ENCODE measurements around the gene RIMBP3C. TPM values are rescaled to one million over a fixed set of nuclear protein-coding genes. Genes with fewer than 3 reads are reported as not detected.

RIMBP3C gene
- total RNA-seq, 4 donors from 2014 or later, result 0.31 TPM; not detected in 3

DNA sequence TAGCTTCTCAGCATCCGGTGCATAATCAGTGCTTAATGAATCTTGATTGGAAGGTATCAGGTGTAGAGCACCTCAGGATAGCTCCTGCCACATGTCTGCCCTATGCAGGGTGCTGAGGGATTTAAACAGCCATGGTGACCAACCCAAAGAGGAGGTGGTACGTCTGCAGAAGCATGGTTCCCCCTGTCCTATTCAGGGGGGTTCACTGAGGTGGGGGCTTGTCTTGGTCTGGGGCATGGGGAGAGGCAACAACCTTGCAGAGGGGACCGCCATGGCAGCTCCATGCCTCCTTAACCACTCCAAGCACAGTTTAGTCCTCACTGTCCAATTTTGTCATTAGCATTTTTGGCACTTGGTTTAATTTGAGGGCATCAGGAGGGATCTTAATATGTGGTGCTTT lies 41.2 kb upstream of the RIMBP3C start:
- ATAC-seq (ENCODE audit: low FRiP score) (no peak), DNase-seq (ENCODE audit: low spot score) (no peak)
- TF ChIP-seq, protein P1, sequence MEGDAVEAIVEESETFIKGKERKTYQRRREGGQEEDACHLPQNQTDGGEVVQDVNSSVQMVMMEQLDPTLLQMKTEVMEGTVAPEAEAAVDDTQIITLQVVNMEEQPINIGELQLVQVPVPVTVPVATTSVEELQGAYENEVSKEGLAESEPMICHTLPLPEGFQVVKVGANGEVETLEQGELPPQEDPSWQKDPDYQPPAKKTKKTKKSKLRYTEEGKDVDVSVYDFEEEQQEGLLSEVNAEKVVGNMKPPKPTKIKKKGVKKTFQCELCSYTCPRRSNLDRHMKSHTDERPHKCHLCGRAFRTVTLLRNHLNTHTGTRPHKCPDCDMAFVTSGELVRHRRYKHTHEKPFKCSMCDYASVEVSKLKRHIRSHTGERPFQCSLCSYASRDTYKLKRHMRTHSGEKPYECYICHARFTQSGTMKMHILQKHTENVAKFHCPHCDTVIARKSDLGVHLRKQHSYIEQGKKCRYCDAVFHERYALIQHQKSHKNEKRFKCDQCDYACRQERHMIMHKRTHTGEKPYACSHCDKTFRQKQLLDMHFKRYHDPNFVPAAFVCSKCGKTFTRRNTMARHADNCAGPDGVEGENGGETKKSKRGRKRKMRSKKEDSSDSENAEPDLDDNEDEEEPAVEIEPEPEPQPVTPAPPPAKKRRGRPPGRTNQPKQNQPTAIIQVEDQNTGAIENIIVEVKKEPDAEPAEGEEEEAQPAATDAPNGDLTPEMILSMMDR (IDR thresholded peaks at IDR 0.05), result no peak

DNA sequence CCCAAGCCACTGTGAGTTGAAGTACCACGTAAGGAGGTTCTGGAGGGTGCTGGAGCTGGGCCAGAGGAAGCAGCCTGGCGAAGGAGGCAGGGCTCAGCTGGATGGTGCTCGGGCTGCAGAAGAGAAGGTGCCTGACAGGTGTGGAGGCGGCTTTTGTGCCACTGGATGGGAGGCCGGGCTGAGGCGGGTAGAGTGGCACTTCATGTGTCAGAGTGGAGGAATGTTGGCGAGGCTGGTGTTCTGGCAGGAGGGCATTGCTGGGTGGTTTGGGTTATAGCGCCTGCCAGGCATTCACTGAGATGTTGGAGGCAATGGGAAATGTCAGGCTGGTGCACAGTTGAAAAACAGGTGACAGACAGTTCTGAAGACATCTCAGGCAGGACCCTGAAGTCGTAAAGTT lies 40.4 kb upstream of the RIMBP3C start:
- TF ChIP-seq, protein P1 (IDR thresholded peaks at IDR 0.05), result no peak
- DNase-seq (ENCODE audit: low spot score) (no peak), ATAC-seq (ENCODE audit: low FRiP score) (no peak)

DNA sequence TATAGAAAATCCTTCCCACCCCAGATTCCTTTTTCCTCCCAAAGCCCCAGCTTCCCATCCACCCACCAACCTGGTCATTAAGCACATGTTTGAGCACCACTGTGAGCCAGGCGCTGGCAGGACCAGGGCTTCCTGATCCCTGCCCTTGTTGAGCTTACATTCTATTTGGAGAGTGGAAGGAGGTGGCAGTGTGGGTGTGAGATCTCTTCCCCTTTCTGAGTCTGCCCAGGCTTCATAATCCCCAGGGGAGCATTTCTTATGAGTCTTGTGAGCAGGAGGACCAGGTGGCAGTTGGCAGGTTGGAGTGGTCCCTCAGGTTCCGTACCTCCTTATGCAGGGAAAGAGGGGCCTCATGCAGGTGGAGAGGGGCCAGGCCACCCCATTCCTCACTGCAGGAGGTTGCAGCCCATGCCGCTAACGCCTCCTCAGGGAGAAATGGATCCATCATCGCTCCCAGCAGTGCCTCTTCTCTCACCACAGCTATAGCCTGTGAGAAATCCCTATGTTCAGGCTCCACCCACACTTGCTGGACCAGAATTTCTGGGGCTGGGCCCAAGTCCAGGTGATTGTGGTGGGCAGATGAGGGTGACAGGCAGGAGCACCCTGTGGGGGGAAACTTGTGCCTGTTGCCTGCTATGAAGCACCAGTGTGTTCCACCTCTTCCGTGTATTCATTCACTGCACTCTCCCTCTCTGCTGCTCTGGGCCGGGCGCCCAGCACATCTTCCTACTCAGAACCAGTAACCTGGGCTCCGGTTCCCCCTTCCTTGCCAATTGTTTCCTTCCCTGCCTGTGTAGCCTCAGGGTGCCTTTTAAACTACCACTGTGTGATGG lies 39.8 kb upstream of the RIMBP3C start:
- ATAC-seq (ENCODE audit: low FRiP score), result no peak
- DNase-seq (ENCODE audit: low spot score), result no peak
- TF ChIP-seq, protein P1 (IDR thresholded peaks at IDR 0.05), result no peak

DNA sequence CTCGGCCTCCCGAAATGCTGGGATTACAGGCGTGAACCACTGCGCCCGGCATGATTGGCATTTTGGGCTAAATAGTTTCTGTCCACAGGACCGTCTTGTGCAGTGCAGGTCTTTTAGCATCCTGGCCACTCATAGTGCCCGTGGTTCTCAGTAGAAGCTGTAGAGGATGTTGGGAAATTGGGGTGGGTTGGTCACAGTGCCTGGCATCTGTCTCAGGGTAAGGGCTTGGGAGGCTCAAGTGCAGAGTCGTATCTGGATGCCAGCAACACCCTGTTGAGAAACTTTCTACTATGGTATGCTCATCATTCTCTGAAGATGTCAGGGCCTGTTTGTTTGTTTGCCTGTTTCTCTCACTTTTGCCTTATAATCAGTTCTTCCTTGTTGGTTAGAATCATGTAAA lies 38.1 kb upstream of the RIMBP3C start:
- no peak for DNase-seq (ENCODE audit: low spot score)
- no peak for ATAC-seq (ENCODE audit: low FRiP score)
- TF ChIP-seq, protein P1 (IDR thresholded peaks at IDR 0.05), result no peak

DNA sequence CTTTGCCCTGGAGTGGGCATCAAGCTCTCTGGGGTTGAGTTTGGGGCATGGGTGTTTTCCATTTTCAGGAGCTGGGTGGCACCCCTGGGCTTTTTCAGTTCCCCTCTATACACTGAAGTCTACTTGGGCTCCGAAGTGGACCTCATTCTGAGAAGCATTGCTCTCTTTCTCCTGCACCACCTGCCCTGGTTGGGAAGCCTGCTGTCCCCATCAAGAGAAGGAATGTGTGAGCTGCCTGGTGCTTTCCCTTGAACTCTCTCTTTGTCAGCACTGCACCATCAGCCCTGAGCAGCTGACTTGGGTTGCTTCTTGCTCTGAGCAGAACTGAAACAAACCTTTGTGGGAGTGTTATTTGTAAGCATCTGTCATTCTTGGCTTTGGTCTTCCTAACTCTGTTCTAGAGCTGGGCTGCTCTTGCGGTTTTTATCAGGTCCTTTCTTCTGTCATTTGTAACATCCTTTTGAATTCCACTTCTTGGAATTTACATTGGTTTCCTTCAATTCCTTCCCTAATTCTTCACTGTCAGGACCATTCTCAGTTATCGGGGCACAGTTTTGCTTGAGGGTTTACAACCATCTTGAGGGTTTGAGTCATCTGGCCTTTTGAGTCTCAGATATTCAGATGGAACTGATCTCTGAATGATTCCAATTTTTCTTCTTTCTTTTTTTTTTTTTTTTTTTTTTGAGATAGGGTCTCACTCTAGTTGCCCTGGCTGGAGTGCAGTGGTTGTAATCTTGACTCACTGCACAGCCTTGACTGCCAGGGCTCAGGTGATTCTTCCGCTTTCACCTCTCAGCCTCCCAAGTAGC lies 36.7 kb upstream of the RIMBP3C start:
- no peak for ATAC-seq (ENCODE audit: low FRiP score)

DNA sequence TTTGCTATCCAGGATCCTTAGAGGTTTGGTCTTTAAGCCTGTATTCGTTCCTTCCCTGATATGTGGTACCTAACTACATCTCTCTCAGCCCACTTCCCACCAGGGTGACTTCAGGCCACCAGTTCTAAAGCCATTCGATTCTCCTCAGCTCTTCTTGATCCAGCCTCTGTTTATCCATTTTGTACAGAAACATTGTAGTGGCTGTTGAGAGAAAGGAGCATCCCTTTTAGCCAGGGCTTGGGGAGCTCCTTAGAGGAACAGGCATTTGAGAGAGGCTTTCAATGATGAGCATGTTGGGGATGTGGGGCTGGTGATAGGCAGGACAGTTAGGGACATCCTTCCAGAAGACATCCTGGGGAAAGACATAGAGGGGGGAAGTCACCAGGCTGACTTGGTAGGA lies 34.1 kb upstream of the RIMBP3C start:
- ATAC-seq (ENCODE audit: low FRiP score) (no peak), DNase-seq (ENCODE audit: low spot score) (no peak)
- TF ChIP-seq, protein P1 (IDR thresholded peaks at IDR 0.05), result no peak

More for the DNA sequence above, 36.7 kb upstream of the RIMBP3C start:
- no peak for DNase-seq (ENCODE audit: low spot score)
- TF ChIP-seq, protein P1 (IDR thresholded peaks at IDR 0.05), result no peak
